K562 (cell line): Measurements from ENCODE around the gene NELL1. TPM values are rescaled to one million over a fixed set of nuclear protein-coding genes. Genes with fewer than 3 reads are reported as not detected.

ENCODE experiments used
- ATAC-seq: fragments of 200-7000 bp; cut with Tn5 transposase; 3 replicates; pipeline ENCODE4 v1.9.1; 2020; ENCODE audit warnings: moderate library complexity
- BruUV-seq: library from RNA; stranded (reverse); fragments of 400-500 nt; replicated peaks from 2 replicates; lab custom pipeline; 2021; lab: Mats Ljungman, UMichigan
- CTCF ChIA-PET: fragments of 300-600 bp; formaldehyde crosslinking; extraction: SDS; loops from one replicate; lab custom pipeline; 2021; ENCODE audit warnings: low intra/inter-chr PET ratio; lab: Yijun Ruan, JAX
- POLR2A ChIA-PET: fragments of 300-600, 350-650 bp; sonication (Branson Sonifier 250); formaldehyde crosslinking; extraction: SDS; loops from one replicate; lab custom pipeline; 2021; ENCODE audit warnings: antibody characterized with exemption, inconsistent platforms; lab: Yijun Ruan, JAX
- DNase-seq, 4 experiments: peaks; one replicate each; pipeline versions ENCODE4 v3.0.0 to v3.0.0-alpha.2; 2011 to 2018; ENCODE audit warnings: low spot score in 3 of 4, mixed read lengths in 3 of 4; ENCODE audit errors: extremely low read depth in 1 of 4
- FAIRE-seq: peaks from 2 replicates; lab custom pipeline; 2011; peaks lifted over from hg19 to GRCh38; lab: Jason Lieb, UNC
- H2AFZ ChIP-seq: 2 replicates; pipeline ENCODE4 v1.6.0; 2011; ENCODE audit warnings: low read depth, low read length, control low read depth, inconsistent platforms
- H3K27ac ChIP-seq: fragments of 200-600 bp; 3 replicates; pipeline ENCODE4 v1.8.0; 2011; ENCODE audit warnings: low read depth, mild to moderate bottlenecking, control low read depth, inconsistent platforms, low read length, moderate library complexity, mixed read lengths; ENCODE audit errors: extremely low read depth
- H3K27me3 ChIP-seq, 2 experiments: fragments of 300-600 bp in 1 of 2; 2 replicates in 1 of 2; 3 replicates in 1 of 2; pipeline versions ENCODE4 v1.6.0 to v1.8.0; 2011; ENCODE audit warnings: inconsistent platforms in 2 of 2, low read length in 2 of 2, mild to moderate bottlenecking in 1 of 2, mixed read lengths in 1 of 2, moderate library complexity in 1 of 2; ENCODE audit not compliant: control insufficient read depth in 2 of 2, insufficient read depth in 2 of 2
- H3K36me3 ChIP-seq: fragments of 300-600 bp; 3 replicates; pipeline ENCODE4 v1.8.0; 2011; ENCODE audit warnings: mild to moderate bottlenecking, low read length, inconsistent platforms; ENCODE audit not compliant: control insufficient read depth, insufficient read depth
- H3K4me1 ChIP-seq, 2 experiments: fragments of 200-600 bp in 1 of 2; replicated peaks in 1 of 2; 2 replicates in 1 of 2; 3 replicates in 1 of 2; pipeline versions ENCODE4 v1.5.1 to v1.8.0; 2011; ENCODE audit warnings: inconsistent platforms in 2 of 2, low read length in 2 of 2, mild to moderate bottlenecking in 1 of 2, mixed read lengths in 1 of 2, moderate library complexity in 1 of 2; ENCODE audit not compliant: control insufficient read depth in 2 of 2, insufficient read depth in 2 of 2
- H3K4me2 ChIP-seq: 2 replicates; pipeline ENCODE4 v1.6.1; 2011; ENCODE audit warnings: low read length, control low read depth, inconsistent platforms, mixed read lengths; ENCODE audit not compliant: insufficient read depth
- H3K4me3 ChIP-seq: fragments of 200-600 bp; sonication (generic), shearing (Covaris generic); 2 replicates; pipeline ENCODE4 v1.5.1; 2016; ENCODE audit warnings: control low read depth, inconsistent platforms
- H3K79me2 ChIP-seq: fragments of 200-600 bp; 3 replicates; pipeline ENCODE4 v1.8.0; 2011; ENCODE audit warnings: low read length, inconsistent platforms; ENCODE audit not compliant: control insufficient read depth, insufficient read depth
- H3K9ac ChIP-seq, 2 experiments: 2 replicates each; pipeline versions ENCODE4 v1.6.0 to v1.6.1; 2011; ENCODE audit warnings: low read depth in 2 of 2, low read length in 2 of 2, control low read depth in 1 of 2, inconsistent platforms in 1 of 2, mild to moderate bottlenecking in 1 of 2, mixed read lengths in 1 of 2; ENCODE audit not compliant: insufficient read depth in 1 of 2
- H3K9me1 ChIP-seq: one replicate; pipeline ENCODE4 v1.6.0; 2011; ENCODE audit warnings: inconsistent platforms, mild to moderate bottlenecking, low read length, moderate library complexity; ENCODE audit not compliant: control insufficient read depth, insufficient read depth
- H3K9me3 ChIP-seq: replicated peaks from 2 replicates; pipeline ENCODE4 v1.5.1; 2011; ENCODE audit warnings: low read depth, low read length, inconsistent platforms; ENCODE audit not compliant: control insufficient read depth, insufficient read depth
- H4K20me1 ChIP-seq: replicated peaks from 2 replicates; pipeline ENCODE4 v1.6.1; 2011; ENCODE audit warnings: low read length, inconsistent platforms, mixed read lengths; ENCODE audit not compliant: control insufficient read depth, insufficient read depth
- ARID2 ChIP-seq: fragments of 450-650 bp; IDR thresholded peaks from 2 replicates; pipeline ENCODE4 v1.6.1; 2017; ENCODE audit warnings: antibody characterized with exemption, mild to moderate bottlenecking
- MTA1 ChIP-seq: fragments of 450-650 bp; IDR thresholded peaks from 2 replicates; pipeline ENCODE4 v1.6.1; 2017; ENCODE audit warnings: borderline replicate concordance
- NUFIP1 ChIP-seq: fragments of 450-650 bp; IDR thresholded peaks from 2 replicates; pipeline ENCODE4 v1.6.1; 2018; ENCODE audit not compliant: partially characterized antibody
- PTTG1 ChIP-seq: fragments of 450-650 bp; IDR thresholded peaks from 2 replicates; pipeline ENCODE4 v1.6.1; 2016; ENCODE audit warnings: low read depth, mild to moderate bottlenecking, missing genetic modification characterization, missing compliant biosample characterization
- RBM14 ChIP-seq: fragments of 200-400 bp; formaldehyde crosslinking; IDR thresholded peaks from 2 replicates; pipeline ENCODE4 v1.6.1; 2018; ENCODE audit warnings: low read depth, mild to moderate bottlenecking, low read length, moderate library complexity, borderline replicate concordance; ENCODE audit not compliant: insufficient read depth
- SAP30 ChIP-seq: fragments of 200-600 bp; sonication (generic); IDR thresholded peaks from 2 replicates; pipeline ENCODE4 v1.6.1; 2012; ENCODE audit warnings: borderline replicate concordance, low read depth, mild to moderate bottlenecking, moderate library complexity, low read length, control low read depth, inconsistent platforms; ENCODE audit not compliant: insufficient read depth, poor library complexity, severe bottlenecking
- SRSF3 ChIP-seq: fragments of 200-400 bp; formaldehyde crosslinking; IDR thresholded peaks from 2 replicates; pipeline ENCODE4 v1.6.1; 2016; ENCODE audit warnings: mild to moderate bottlenecking, low read length, moderate library complexity; ENCODE audit not compliant: insufficient read depth
- TEAD2 ChIP-seq: fragments of 450-650 bp; IDR thresholded peaks from 2 replicates; pipeline ENCODE4 v1.6.1; 2016; ENCODE audit warnings: missing genetic modification characterization, control low read depth, missing compliant biosample characterization
- ZC3H8 ChIP-seq: fragments of 450-650 bp; IDR thresholded peaks from 2 replicates; pipeline ENCODE4 v1.6.1; 2017
- ZNF3 ChIP-seq: fragments of 250-450 bp; sonication (Bioruptor Pico); IDR thresholded peaks from 2 replicates; pipeline ENCODE4 v1.5.0; 2021; ENCODE audit warnings: mild to moderate bottlenecking, moderate library complexity
- ZNF445 ChIP-seq: fragments of 250-450 bp; sonication (Bioruptor Pico); IDR thresholded peaks from 2 replicates; pipeline ENCODE4 v1.4.0; 2020; ENCODE audit warnings: low read depth, mild to moderate bottlenecking, moderate library complexity
- ZNF696 ChIP-seq: fragments of 250-450 bp; sonication (Bioruptor Pico); conservative IDR thresholded peaks from 2 replicates; pipeline ENCODE4 v1.4.0; 2020; ENCODE audit warnings: mild to moderate bottlenecking, moderate library complexity
- WGBS: fragments of 100-300 bp; shearing (Covaris generic); methylation state at CpG from one replicate; pipeline ENCODE4 v1.1.6; 2016; ENCODE audit warnings: low coverage, mixed read lengths; ENCODE audit not compliant: insufficient coverage; ENCODE audit errors: missing lambda C conversion rate; 5-methylcytosine and 5-hydroxymethylcytosine counted together
- in situ Hi-C: fragments of 300-500 bp; cut with MboI; formaldehyde crosslinking; loops from 4 replicates; pipeline ENCODE4 v1.15.0; 2018; ENCODE audit warnings: inconsistent platforms, mixed read lengths
- intact Hi-C: fragments of 100-400 bp; cut with micrococcal nuclease; formaldehyde crosslinking; loops from 2 replicates; pipeline ENCODE4 v1.14.2; 2022
- polyA plus RNA-seq, 8 experiments: library from polyadenylated mRNA; depleted of rRNA in 4 of 8; stranded (reverse) in 5 of 8; unstranded in 3 of 8; fragments of >200 nt; fragmentation: Nextera tagmentation in 2 of 8; fragmentation: Illumina TruSeq in 1 of 8; extraction: Ambion mirVana in 2 of 8; extraction: Trizol in 1 of 8; gene quantifications; 2 replicates each; pipeline versions ENCODE4 v1.2.1 to v1.2.3, GENCODE V29; 2011 to 2014; ENCODE audit warnings: inconsistent platforms in 1 of 8, missing spikeins in 1 of 8
- total RNA-seq, 7 experiments: library from RNA; depleted of rRNA in 6 of 7; stranded (reverse); fragments of >200 nt in 6 of 7; fragmentation: Illumina TruSeq in 2 of 7; extraction: Trizol in 2 of 7; gene quantifications; 2 replicates each; pipeline versions ENCODE4 v1.2.1 to v1.2.3, GENCODE V29; 2011 to 2021; ENCODE audit warnings: low replicate concordance in 1 of 7
- TF ChIP-seq, protein P1 (sequence below): fragments of 450-650 bp; formaldehyde crosslinking; IDR thresholded peaks from 2 replicates; pipeline ENCODE4 v1.4.0; 2020; ENCODE audit warnings: mild to moderate bottlenecking
- TF ChIP-seq, protein P2 (sequence below): fragments of 450-650 bp; IDR thresholded peaks from 2 replicates; pipeline ENCODE4 v1.6.1; 2017; ENCODE audit warnings: mild to moderate bottlenecking, moderate library complexity
- TF ChIP-seq, protein P3 (sequence below): fragments of 250-450 bp; sonication (Bioruptor Pico); IDR thresholded peaks from 2 replicates; pipeline ENCODE4 v1.9.0; 2021; ENCODE audit warnings: mild to moderate bottlenecking, inconsistent platforms
- TF ChIP-seq, protein P4 (sequence below): fragments of 250-450 bp; sonication (Bioruptor Pico); IDR thresholded peaks from 2 replicates; pipeline ENCODE4 v1.5.0; 2021

NELL1 gene
- total and polyA plus RNA-seq, 9 of the 15 experiments (the other 6 are each of a cell fraction or from before 2014, with no cell fraction given), result not detected

DNA sequence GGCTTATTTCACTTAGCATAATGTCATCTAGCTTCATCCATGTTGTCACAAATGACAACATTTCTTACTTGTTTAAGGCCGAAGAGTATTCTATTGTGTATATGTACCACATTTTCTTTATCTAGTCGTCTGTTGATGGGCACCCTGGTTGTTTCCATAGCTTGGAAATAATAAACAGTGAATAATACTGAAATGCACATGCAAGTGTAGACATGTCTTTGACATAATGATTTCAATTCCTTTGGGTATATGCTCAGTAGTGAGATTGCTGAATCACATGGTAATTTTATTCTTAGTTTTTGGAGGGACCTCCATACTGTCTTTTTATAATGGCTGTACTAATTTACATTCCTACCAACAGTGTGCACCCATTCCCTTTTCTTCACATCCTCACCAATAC is 508.0 kb downstream of the NELL1 start:
- Histone ChIP-seq H4K20me1 (no peaks in the 10 kb centered on the region), H3K27ac (no peak overlapping the region), H3K4me1 (no peaks in the 10 kb centered on the region), H3K9me1 (no peaks in the 10 kb centered on the region), H3K79me2 (no peaks in the 10 kb centered on the region), H3K9ac (no peak overlapping the region), H3K4me3 (no peak overlapping the region), H3K27me3 (no peaks in the 10 kb centered on the region), H3K4me2 (no peak overlapping the region), H2AFZ (no peak overlapping the region), H3K36me3 (no peaks in the 10 kb centered on the region), H3K9me3 (no peaks in the 10 kb centered on the region)
- in situ Hi-C loops, result no loop called here
- POLR2A ChIA-PET, result interaction anchor here (0.6 kb wide), 1 partner anchor 17 kb away, joined by 3 read pairs; no protein-coding TSS in a partner anchor
- DNase-seq (no peak), ATAC-seq (no peak), FAIRE-seq (no peak)
- TF ChIP-seq RBM14 (no peak), ZC3H8 (no peak), ZNF445 (CRISPR knock-in tag) (no peak), ARID2 (no peak), PTTG1 (no peak), MTA1 (no peak), NUFIP1 (no peak), TEAD2 (tag) (no peak), ZNF696 (CRISPR knock-in tag) (no peak), SRSF3 (no peak), ZNF3 (CRISPR knock-in tag) (no peak), SAP30 (no peak)
- TF ChIP-seq, protein P1, sequence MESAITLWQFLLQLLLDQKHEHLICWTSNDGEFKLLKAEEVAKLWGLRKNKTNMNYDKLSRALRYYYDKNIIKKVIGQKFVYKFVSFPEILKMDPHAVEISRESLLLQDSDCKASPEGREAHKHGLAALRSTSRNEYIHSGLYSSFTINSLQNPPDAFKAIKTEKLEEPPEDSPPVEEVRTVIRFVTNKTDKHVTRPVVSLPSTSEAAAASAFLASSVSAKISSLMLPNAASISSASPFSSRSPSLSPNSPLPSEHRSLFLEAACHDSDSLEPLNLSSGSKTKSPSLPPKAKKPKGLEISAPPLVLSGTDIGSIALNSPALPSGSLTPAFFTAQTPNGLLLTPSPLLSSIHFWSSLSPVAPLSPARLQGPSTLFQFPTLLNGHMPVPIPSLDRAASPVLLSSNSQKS, result no peak
- TF ChIP-seq, protein P2, sequence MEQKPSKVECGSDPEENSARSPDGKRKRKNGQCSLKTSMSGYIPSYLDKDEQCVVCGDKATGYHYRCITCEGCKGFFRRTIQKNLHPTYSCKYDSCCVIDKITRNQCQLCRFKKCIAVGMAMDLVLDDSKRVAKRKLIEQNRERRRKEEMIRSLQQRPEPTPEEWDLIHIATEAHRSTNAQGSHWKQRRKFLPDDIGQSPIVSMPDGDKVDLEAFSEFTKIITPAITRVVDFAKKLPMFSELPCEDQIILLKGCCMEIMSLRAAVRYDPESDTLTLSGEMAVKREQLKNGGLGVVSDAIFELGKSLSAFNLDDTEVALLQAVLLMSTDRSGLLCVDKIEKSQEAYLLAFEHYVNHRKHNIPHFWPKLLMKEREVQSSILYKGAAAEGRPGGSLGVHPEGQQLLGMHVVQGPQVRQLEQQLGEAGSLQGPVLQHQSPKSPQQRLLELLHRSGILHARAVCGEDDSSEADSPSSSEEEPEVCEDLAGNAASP, result no peak
- TF ChIP-seq, protein P3, sequence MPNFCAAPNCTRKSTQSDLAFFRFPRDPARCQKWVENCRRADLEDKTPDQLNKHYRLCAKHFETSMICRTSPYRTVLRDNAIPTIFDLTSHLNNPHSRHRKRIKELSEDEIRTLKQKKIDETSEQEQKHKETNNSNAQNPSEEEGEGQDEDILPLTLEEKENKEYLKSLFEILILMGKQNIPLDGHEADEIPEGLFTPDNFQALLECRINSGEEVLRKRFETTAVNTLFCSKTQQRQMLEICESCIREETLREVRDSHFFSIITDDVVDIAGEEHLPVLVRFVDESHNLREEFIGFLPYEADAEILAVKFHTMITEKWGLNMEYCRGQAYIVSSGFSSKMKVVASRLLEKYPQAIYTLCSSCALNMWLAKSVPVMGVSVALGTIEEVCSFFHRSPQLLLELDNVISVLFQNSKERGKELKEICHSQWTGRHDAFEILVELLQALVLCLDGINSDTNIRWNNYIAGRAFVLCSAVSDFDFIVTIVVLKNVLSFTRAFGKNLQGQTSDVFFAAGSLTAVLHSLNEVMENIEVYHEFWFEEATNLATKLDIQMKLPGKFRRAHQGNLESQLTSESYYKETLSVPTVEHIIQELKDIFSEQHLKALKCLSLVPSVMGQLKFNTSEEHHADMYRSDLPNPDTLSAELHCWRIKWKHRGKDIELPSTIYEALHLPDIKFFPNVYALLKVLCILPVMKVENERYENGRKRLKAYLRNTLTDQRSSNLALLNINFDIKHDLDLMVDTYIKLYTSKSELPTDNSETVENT, result no peak
- TF ChIP-seq, protein P4, sequence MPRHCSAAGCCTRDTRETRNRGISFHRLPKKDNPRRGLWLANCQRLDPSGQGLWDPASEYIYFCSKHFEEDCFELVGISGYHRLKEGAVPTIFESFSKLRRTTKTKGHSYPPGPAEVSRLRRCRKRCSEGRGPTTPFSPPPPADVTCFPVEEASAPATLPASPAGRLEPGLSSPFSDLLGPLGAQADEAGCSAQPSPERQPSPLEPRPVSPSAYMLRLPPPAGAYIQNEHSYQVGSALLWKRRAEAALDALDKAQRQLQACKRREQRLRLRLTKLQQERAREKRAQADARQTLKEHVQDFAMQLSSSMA (CRISPR knock-in tag), result no peak
- intact Hi-C loops, result no loop called here
- BruUV-seq, result no TSS peak
- CTCF ChIA-PET, result no interaction called here
- 0% methylated on average over 2 of the region's 2 CpGs for WGBS
